C4-2B (cell line): ENCODE data around the gene SNRNP35.

ENCODE experiments used
- ZFX ChIP-seq: fragments of 450-650 bp; IDR thresholded peaks from 2 replicates; pipeline ENCODE4 v1.6.1; 2017
- TF ChIP-seq, protein P1 (sequence below): fragments of 450-650 bp; conservative IDR thresholded peaks from 2 replicates; pipeline ENCODE4 v1.5.1; 2017; ENCODE audit warnings: mild to moderate bottlenecking

DNA sequence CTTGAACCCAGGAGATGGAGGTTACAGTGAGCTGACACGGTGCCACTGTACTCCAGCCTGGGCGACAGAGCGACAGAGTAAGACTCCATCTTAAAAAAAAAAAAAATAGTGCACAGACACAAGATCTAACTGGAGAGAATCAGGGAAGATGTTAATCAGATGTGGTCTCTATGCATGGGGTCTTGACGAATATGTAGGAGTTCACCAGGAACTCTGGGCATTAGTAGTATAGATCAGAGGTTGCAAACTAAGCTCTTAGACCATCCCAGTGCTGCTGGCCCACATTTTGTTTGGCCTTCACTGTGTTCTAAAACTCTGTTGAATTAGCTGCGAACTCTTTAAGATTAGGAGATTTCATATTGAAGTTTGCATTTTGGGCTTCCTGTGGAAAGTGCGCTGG lies 31.6 kb downstream of the SNRNP35 start:
- TF ChIP-seq, protein P1, sequence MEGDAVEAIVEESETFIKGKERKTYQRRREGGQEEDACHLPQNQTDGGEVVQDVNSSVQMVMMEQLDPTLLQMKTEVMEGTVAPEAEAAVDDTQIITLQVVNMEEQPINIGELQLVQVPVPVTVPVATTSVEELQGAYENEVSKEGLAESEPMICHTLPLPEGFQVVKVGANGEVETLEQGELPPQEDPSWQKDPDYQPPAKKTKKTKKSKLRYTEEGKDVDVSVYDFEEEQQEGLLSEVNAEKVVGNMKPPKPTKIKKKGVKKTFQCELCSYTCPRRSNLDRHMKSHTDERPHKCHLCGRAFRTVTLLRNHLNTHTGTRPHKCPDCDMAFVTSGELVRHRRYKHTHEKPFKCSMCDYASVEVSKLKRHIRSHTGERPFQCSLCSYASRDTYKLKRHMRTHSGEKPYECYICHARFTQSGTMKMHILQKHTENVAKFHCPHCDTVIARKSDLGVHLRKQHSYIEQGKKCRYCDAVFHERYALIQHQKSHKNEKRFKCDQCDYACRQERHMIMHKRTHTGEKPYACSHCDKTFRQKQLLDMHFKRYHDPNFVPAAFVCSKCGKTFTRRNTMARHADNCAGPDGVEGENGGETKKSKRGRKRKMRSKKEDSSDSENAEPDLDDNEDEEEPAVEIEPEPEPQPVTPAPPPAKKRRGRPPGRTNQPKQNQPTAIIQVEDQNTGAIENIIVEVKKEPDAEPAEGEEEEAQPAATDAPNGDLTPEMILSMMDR: no peak
- TF ChIP-seq ZFX: no peak
